HepG2 (cell line): ENCODE results near the gene MARVELD3.

Experiments used
- MAX ChIP-seq: IDR thresholded peaks from 2 replicates; pipeline ENCODE4 v1.6.1; 2012; ENCODE audit warnings: inconsistent platforms
- SNAI1 ChIP-seq: sonication (generic); formaldehyde crosslinking; IDR thresholded peaks from 2 replicates; pipeline ENCODE4 v1.5.0; 2020; ENCODE audit warnings: mild to moderate bottlenecking, missing genetic modification reagents, borderline replicate concordance

GRCh38 chr16:71618429-71618828, 7.6 kb upstream of the MARVELD3 start:
- TF ChIP-seq MAX = no peak
- no peak for TF ChIP-seq SNAI1 (CRISPR knock-in tag)
